RWPE1 (cell line): ENCODE data around the gene KCNH1.

Experiments
- CTCF ChIA-PET: fragments of 350-600 bp; sonication (Branson Sonifier 250); formaldehyde crosslinking; extraction: SDS; loops from one replicate; lab custom pipeline; 2021; lab: Yijun Ruan, JAX
- POLR2A ChIA-PET: fragments of 400-600 bp; formaldehyde crosslinking; extraction: SDS; loops from one replicate; lab custom pipeline; 2020; ENCODE audit warnings: antibody characterized with exemption; ENCODE audit not compliant: low non-redundant PET; lab: Yijun Ruan, JAX
- DNase-seq: peaks from one replicate; pipeline ENCODE4 v3.0.0; 2012; ENCODE audit warnings: low spot score
- H3K27ac ChIP-seq: fragments of 450-650 bp; 2 replicates; pipeline ENCODE4 v1.5.1; 2017
- TF ChIP-seq, protein P1 (sequence below): fragments of 450-650 bp; conservative IDR thresholded peaks from 2 replicates; pipeline ENCODE4 v1.5.1; 2017; ENCODE audit warnings: low read depth, mild to moderate bottlenecking

KCNH1 gene

GRCh38 chr1:210751911-210752310, 382.0 kb downstream of the KCNH1 start:
- POLR2A ChIA-PET = no interaction called here
- TF ChIP-seq, protein P1, sequence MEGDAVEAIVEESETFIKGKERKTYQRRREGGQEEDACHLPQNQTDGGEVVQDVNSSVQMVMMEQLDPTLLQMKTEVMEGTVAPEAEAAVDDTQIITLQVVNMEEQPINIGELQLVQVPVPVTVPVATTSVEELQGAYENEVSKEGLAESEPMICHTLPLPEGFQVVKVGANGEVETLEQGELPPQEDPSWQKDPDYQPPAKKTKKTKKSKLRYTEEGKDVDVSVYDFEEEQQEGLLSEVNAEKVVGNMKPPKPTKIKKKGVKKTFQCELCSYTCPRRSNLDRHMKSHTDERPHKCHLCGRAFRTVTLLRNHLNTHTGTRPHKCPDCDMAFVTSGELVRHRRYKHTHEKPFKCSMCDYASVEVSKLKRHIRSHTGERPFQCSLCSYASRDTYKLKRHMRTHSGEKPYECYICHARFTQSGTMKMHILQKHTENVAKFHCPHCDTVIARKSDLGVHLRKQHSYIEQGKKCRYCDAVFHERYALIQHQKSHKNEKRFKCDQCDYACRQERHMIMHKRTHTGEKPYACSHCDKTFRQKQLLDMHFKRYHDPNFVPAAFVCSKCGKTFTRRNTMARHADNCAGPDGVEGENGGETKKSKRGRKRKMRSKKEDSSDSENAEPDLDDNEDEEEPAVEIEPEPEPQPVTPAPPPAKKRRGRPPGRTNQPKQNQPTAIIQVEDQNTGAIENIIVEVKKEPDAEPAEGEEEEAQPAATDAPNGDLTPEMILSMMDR = no peak
- CTCF ChIA-PET = interaction anchor here (0.6 kb wide), 1 partner anchor 1699 kb away, joined by 6 read pairs; no protein-coding TSS in a partner anchor
- H3K27ac ChIP-seq = no peak overlapping the region
- DNase-seq = no peak

DNA sequence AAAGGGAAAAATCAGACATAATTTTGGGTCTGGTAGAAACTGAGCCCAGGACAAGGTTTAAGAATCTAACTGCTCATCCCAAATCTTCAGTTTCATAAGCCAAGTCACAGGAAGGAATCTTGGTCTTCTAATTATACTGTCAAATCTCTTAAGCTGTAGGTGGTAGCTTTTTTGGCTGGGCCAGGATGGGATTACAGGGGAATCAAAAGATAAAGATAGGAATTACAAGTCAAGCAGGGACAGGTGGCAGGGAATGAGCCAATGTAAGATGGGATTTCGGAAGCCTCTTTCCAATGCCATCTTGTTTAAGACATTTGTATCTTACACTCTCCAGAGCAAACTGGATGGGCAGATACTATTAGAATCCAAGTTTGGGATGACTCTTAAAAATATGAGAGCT, 383.5 kb downstream of the KCNH1 start:
- H3K27ac ChIP-seq = no peak overlapping the region
- POLR2A ChIA-PET = no interaction called here
- TF ChIP-seq, protein P1 = no peak
- no peak for DNase-seq
- CTCF ChIA-PET = no interaction called here

GRCh38 chr1:210748796-210749195, 385.2 kb downstream of the KCNH1 start:
- no peak overlapping the region for H3K27ac ChIP-seq
- ChIA-PET CTCF (interaction anchor here (0.6 kb wide), 1 partner anchor 559 kb away, joined by 3 read pairs; no protein-coding TSS in a partner anchor), POLR2A (no interaction called here)
- TF ChIP-seq, protein P1 = no peak
- DNase-seq = no peak

GRCh38 chr1:210747890-210748289, 386.1 kb downstream of the KCNH1 start:
- H3K27ac ChIP-seq = no peak overlapping the region
- ChIA-PET POLR2A (no interaction called here), CTCF (no interaction called here)
- no peak for DNase-seq
- TF ChIP-seq, protein P1 = no peak

DNA sequence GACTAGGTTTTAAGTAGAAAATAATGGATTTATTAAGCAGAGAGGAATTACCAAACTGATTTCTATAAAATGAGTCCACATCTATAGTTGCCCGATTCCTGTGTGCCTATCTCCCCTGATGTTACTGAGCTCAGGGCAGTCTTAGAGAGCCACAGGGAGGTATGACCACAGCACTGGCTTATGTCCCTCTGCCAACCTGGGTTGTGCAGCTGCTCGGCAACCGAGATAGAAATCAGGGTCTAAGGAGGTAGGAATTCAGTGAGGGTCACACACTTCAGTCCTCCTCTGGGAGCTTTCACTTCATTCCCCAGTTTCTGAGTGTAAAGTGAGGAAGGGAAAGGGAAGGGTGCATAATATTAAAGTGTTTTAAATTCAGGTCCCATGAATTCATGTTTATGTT, 386.8 kb downstream of the KCNH1 start:
- TF ChIP-seq, protein P1 = no peak

GRCh38 chr1:210746024-210746731, 387.8 kb downstream of the KCNH1 start:
- ChIA-PET CTCF (no interaction called here), POLR2A (no interaction called here)
- DNase-seq = no peak
- TF ChIP-seq, protein P1 = no peak
- H3K27ac ChIP-seq = no peak overlapping the region

More for the DNA sequence above, 386.8 kb downstream of the KCNH1 start:
- ChIA-PET CTCF (no interaction called here), POLR2A (no interaction called here)
- no peak for DNase-seq
- no peak overlapping the region for H3K27ac ChIP-seq
